GM23338 (cell line): ENCODE results near the gene ERC2. TPM values are rescaled to one million over a fixed set of nuclear protein-coding genes. Genes with fewer than 3 reads are reported as not detected.

ENCODE experiments used
- ATAC-seq: fragments of 200-7000 bp; cut with Tn5 transposase; 3 replicates; pipeline ENCODE4 v1.9.1; 2020
- DNase-seq: peaks from one replicate; pipeline ENCODE4 v3.0.0-alpha.2; 2015; ENCODE audit warnings: low spot score
- H2AFZ ChIP-seq: fragments of 200-600 bp; sonication (generic); 2 replicates; pipeline ENCODE4 v1.8.0; 2016; ENCODE audit warnings: antibody characterized with exemption, mild to moderate bottlenecking, moderate library complexity
- H3F3A ChIP-seq: fragments of 200-600 bp; sonication (generic); replicated peaks from 2 replicates; pipeline ENCODE4 v1.8.0; 2017; ENCODE audit warnings: antibody characterized with exemption, mixed run types, low read depth
- H3K27ac ChIP-seq: fragments of 200-600 bp; sonication (generic); 2 replicates; pipeline ENCODE4 v1.6.1; 2016; ENCODE audit warnings: low read depth
- H3K27me3 ChIP-seq: fragments of 200-600 bp; sonication (generic); 2 replicates; pipeline ENCODE4 v1.8.0; 2016; ENCODE audit warnings: mild to moderate bottlenecking, mixed run types, moderate library complexity; ENCODE audit not compliant: insufficient read depth
- H3K36me3 ChIP-seq: fragments of 200-600 bp; sonication (generic); 2 replicates; pipeline ENCODE4 v1.8.0; 2016; ENCODE audit warnings: mild to moderate bottlenecking; ENCODE audit not compliant: insufficient read depth
- H3K4me1 ChIP-seq: fragments of 200-600 bp; sonication (generic); 2 replicates; pipeline ENCODE4 v1.8.0; 2016; ENCODE audit warnings: mild to moderate bottlenecking, moderate library complexity; ENCODE audit not compliant: insufficient read depth
- H3K4me2 ChIP-seq: fragments of 200-600 bp; sonication (generic); 2 replicates; pipeline ENCODE4 v1.7.1; 2017; ENCODE audit warnings: mixed run types
- H3K4me3 ChIP-seq: fragments of 200-600 bp; sonication (generic); 2 replicates; pipeline ENCODE4 v1.6.1; 2016; ENCODE audit warnings: mixed run types
- H3K79me2 ChIP-seq: fragments of 200-600 bp; sonication (generic); replicated peaks from 2 replicates; pipeline ENCODE4 v1.8.0; 2017; ENCODE audit warnings: mild to moderate bottlenecking; ENCODE audit not compliant: insufficient read depth
- H3K9me2 ChIP-seq: fragments of 200-600 bp; sonication (generic); 2 replicates; pipeline ENCODE4 v1.8.0; 2017; ENCODE audit not compliant: insufficient read depth
- H4K20me1 ChIP-seq: fragments of 200-600 bp; sonication (generic); replicated peaks from 2 replicates; pipeline ENCODE4 v1.8.0; 2017; ENCODE audit warnings: mild to moderate bottlenecking; ENCODE audit not compliant: insufficient read depth
- H3K27ac Mint-ChIP-seq: 2 replicates; pipeline ENCODE4 v1.8.0; 2020; ENCODE audit warnings: inconsistent platforms, mild to moderate bottlenecking, moderate library complexity, mixed read lengths
- H3K27me3 Mint-ChIP-seq: 3 replicates; pipeline ENCODE4 v1.8.0; 2022; ENCODE audit warnings: low read depth, mild to moderate bottlenecking, moderate library complexity, mixed read lengths, inconsistent platforms; ENCODE audit not compliant: insufficient read depth, poor library complexity
- H3K36me3 Mint-ChIP-seq: 3 replicates; pipeline ENCODE4 v1.8.0; 2021; ENCODE audit warnings: low read depth, mild to moderate bottlenecking, inconsistent platforms, moderate library complexity, mixed read lengths
- H3K4me1 Mint-ChIP-seq: 3 replicates; pipeline ENCODE4 v1.8.0; 2020; ENCODE audit warnings: mild to moderate bottlenecking, inconsistent platforms, mixed read lengths
- H3K4me3 Mint-ChIP-seq: 3 replicates; pipeline ENCODE4 v1.8.0; 2021; ENCODE audit warnings: moderate library complexity, mild to moderate bottlenecking, inconsistent platforms, mixed read lengths
- H3K9me3 Mint-ChIP-seq: 3 replicates; pipeline ENCODE4 v1.8.0; 2020; ENCODE audit warnings: moderate library complexity, mild to moderate bottlenecking, inconsistent platforms, mixed read lengths
- CTCF ChIP-seq, 2 experiments: fragments of 200-600 bp in 1 of 2; sonication (generic) in 1 of 2; conservative IDR thresholded peaks; 2 replicates each; pipeline versions ENCODE4 v1.5.1 to v1.6.1; 2016 to 2017; ENCODE audit warnings: antibody characterized with exemption in 2 of 2, low read depth in 2 of 2, mild to moderate bottlenecking in 2 of 2, moderate library complexity in 1 of 2
- EZH2phosphoT487 ChIP-seq: fragments of 200-600 bp; sonication (generic); IDR thresholded peaks from one replicate; pipeline ENCODE4 v1.8.1; 2018; ENCODE audit warnings: antibody characterized with exemption; ENCODE audit not compliant: unreplicated experiment
- NANOG ChIP-seq: IDR thresholded peaks from 2 replicates; pipeline ENCODE4 v1.6.1; 2016; ENCODE audit warnings: antibody characterized with exemption, borderline replicate concordance
- STAT1 ChIP-seq: IDR thresholded peaks from one replicate; pipeline ENCODE4 v1.6.1; 2016; ENCODE audit warnings: antibody characterized with exemption; ENCODE audit not compliant: unreplicated experiment
- ZNF114 ChIP-seq: fragments of 250-450 bp; sonication (Bioruptor Pico); IDR thresholded peaks from 2 replicates; pipeline ENCODE4 v1.5.0; 2020; ENCODE audit warnings: mild to moderate bottlenecking, moderate library complexity
- ZNF331 ChIP-seq: fragments of 250-450 bp; sonication (Bioruptor Pico); IDR thresholded peaks from 2 replicates; pipeline ENCODE4 v1.5.0; 2020; ENCODE audit warnings: low read depth, mild to moderate bottlenecking, moderate library complexity
- polyA plus RNA-seq: library from polyadenylated mRNA; unstranded; fragments of >200 nt; fragmentation: Nextera tagmentation; extraction: Ambion mirVana; gene quantifications from 2 replicates; pipeline ENCODE4 v1.2.1, GENCODE V29; 2016
- total RNA-seq: library from RNA; depleted of rRNA; stranded (reverse); fragments of >200 nt; shearing (Covaris generic); gene quantifications from 2 replicates; pipeline ENCODE4 v1.2.3, GENCODE V29; 2014
- TF ChIP-seq, protein P1 (sequence below): IDR thresholded peaks from one replicate; pipeline ENCODE4 v1.6.1; 2018; ENCODE audit warnings: antibody characterized with exemption; ENCODE audit not compliant: unreplicated experiment

The ERC2 gene
- total and polyA plus RNA-seq, 2 experiments from 2014 or later: 11.8 to 13.7 TPM

DNA sequence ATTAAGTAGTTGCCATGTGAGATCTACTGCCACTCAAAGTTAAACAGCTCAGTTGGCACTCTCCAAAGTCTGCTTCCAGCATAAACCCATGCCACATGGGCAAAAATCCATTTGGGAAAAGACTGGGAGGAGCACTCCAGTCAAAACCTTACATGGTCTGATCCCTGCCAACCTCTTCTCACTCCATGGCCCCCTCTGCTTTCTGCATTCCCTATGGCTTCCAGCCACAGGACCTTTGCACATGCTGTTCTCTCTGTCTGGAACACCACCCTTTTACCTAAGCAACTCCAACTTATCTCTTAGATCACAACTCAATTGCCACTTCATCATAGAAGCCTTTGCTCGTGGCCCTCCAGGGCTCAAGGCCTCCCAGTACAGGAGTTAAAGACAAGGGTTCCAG is 910.7 kb downstream of the ERC2 start (continued):
- TF ChIP-seq CTCF (conservative IDR thresholded peaks at IDR 0.05; ENCODE audit: low read depth in 2 of 2): no peak
- TF ChIP-seq, protein P1, sequence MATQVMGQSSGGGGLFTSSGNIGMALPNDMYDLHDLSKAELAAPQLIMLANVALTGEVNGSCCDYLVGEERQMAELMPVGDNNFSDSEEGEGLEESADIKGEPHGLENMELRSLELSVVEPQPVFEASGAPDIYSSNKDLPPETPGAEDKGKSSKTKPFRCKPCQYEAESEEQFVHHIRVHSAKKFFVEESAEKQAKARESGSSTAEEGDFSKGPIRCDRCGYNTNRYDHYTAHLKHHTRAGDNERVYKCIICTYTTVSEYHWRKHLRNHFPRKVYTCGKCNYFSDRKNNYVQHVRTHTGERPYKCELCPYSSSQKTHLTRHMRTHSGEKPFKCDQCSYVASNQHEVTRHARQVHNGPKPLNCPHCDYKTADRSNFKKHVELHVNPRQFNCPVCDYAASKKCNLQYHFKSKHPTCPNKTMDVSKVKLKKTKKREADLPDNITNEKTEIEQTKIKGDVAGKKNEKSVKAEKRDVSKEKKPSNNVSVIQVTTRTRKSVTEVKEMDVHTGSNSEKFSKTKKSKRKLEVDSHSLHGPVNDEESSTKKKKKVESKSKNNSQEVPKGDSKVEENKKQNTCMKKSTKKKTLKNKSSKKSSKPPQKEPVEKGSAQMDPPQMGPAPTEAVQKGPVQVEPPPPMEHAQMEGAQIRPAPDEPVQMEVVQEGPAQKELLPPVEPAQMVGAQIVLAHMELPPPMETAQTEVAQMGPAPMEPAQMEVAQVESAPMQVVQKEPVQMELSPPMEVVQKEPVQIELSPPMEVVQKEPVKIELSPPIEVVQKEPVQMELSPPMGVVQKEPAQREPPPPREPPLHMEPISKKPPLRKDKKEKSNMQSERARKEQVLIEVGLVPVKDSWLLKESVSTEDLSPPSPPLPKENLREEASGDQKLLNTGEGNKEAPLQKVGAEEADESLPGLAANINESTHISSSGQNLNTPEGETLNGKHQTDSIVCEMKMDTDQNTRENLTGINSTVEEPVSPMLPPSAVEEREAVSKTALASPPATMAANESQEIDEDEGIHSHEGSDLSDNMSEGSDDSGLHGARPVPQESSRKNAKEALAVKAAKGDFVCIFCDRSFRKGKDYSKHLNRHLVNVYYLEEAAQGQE: no peak

DNA sequence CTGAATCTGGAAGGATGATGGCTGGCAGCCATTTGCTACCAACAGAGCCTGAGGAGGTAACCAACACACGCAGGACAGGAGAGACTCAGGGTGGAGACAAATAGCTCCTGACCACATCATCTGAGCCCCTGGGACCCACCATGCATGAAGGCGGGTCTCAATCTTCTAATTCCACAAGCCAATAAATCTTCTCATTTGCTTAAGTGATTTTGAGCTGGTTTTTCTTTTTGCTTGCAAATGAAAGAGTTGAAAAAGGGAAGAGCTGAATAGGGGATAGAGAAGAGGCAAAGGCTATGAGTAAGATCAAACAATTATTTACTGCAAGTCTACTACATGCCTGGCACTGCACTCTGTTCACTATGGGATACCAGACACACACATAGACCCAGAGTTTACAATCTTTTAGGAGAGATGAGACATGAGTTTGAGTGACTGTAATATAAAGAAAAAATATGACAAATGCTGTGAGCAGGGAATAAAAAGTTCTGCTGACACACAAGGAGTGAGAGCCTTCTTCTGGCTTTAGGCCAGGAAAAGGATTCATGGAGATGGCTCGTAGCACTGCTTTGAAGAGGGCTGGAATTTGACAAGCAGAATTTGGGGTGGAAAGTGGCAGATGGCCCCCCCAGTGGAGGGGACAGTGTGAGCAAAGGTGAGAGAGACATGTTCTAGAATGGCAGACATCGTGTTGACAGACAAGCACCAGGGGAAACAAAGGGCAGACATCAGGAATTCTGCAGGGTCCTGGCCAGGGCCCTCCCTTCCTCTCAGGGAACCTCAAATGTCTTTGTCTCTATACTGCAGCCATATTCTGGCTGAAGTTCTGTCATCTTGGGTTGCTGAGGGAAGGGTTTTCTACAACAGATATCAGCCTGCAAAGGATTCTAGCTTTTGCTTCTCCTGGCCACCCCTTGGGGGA is 911.4 kb downstream of the ERC2 start:
- Mint-ChIP-seq H3K4me3 (no peak overlapping the region), H3K36me3 (peaks cover 4% of the 10 kb centered on the region; the same call in 2 of the 3 replicates), H3K27ac (peak overlapping the region; percentile 32; the same call in 1 of the 2 replicates), H3K9me3 (peaks cover 1% of the 10 kb centered on the region; the same call in 1 of the 3 replicates), H3K4me1 (peaks cover 36% of the 10 kb centered on the region), H3K27me3 (peaks cover 7% of the 10 kb centered on the region)
- Histone ChIP-seq H3K27ac (peak overlapping the region; percentile 67; the same call in 1 of the 2 replicates), H3K27me3 (no peaks in the 10 kb centered on the region), H3K79me2 (no peaks in the 10 kb centered on the region), H2AFZ (peak overlapping the region; percentile 85; the same call in 1 of the 2 replicates), H3K4me1 (peaks cover 35% of the 10 kb centered on the region), H3K4me2 (peak overlapping the region; percentile 24; the same call in 1 of the 2 replicates), H3K9me2 (peaks cover 15% of the 10 kb centered on the region), H4K20me1 (no peaks in the 10 kb centered on the region), H3K36me3 (no peaks in the 10 kb centered on the region), H3K4me3 (no peak overlapping the region), H3F3A (0 out of 2 replicates have a peak, but pooled peaks cover 3% of the 10 kb centered on the region)
- TF ChIP-seq STAT1: no peak
- no peak for TF ChIP-seq ZNF331 (CRISPR knock-in tag)
- TF ChIP-seq CTCF (conservative IDR thresholded peaks at IDR 0.05; ENCODE audit: low read depth in 2 of 2): no peak
- no peak for TF ChIP-seq ZNF114 (CRISPR knock-in tag)
- no peak for TF ChIP-seq NANOG
- TF ChIP-seq, protein P1: no peak
- TF ChIP-seq EZH2phosphoT487: no peak
- no peak for DNase-seq
- ATAC-seq: no peak
